Bone marrow (tissue), 2 donors: ENCODE measurements around the gene KREMEN1.
"Not testable (repeated sequence)": the region's sequence is repeated elsewhere in the genome, so short reads cannot be mapped to it uniquely, and the experiment has no call there.

Source experiments
- DNase-seq, 2 donors: peaks; one replicate each; lab custom pipeline; 2025; lab: John Stamatoyannopoulos, UW

Gene KREMEN1

GRCh38 chr22:29078036-29078868, 5.4 kb downstream of the KREMEN1 start:
- DNase-seq, result no peak

- no peak for DNase-seq
These were observed 6.0 kb downstream of the KREMEN1 start for GRCh38 chr22:29078869-29079207.

GRCh38 chr22:29079218-29079901, 6.5 kb downstream of the KREMEN1 start:
- no peak for DNase-seq

- no peak for DNase-seq
These were observed 7.5 kb downstream of the KREMEN1 start for GRCh38 chr22:29080106-29080975.

GRCh38 chr22:29081517-29082236, 8.8 kb downstream of the KREMEN1 start:
- no peak for DNase-seq

- DNase-seq, result no peak
These were observed 10.2 kb downstream of the KREMEN1 start for GRCh38 chr22:29082826-29083545.

GRCh38 chr22:29083576-29083932, 10.7 kb downstream of the KREMEN1 start:
- DNase-seq, result not testable (repeated sequence)

- DNase-seq, result no peak
These were observed 11.2 kb downstream of the KREMEN1 start for GRCh38 chr22:29083933-29084591.

- DNase-seq, result no peak
These were observed 14.2 kb downstream of the KREMEN1 start for GRCh38 chr22:29087012-29087411.

- no peak for DNase-seq
These were observed 16.0 kb downstream of the KREMEN1 start for GRCh38 chr22:29088809-29089208.

- DNase-seq, result no peak
These were observed 16.7 kb downstream of the KREMEN1 start for GRCh38 chr22:29089507-29089906.

GRCh38 chr22:29090039-29090438, 17.2 kb downstream of the KREMEN1 start:
- no peak for DNase-seq

GRCh38 chr22:29092243-29092642, 19.4 kb downstream of the KREMEN1 start:
- no peak for DNase-seq

GRCh38 chr22:29093030-29093429, 20.2 kb downstream of the KREMEN1 start:
- DNase-seq, result no peak

- no peak for DNase-seq
These were observed 20.9 kb downstream of the KREMEN1 start for GRCh38 chr22:29093501-29094300.

- no peak for DNase-seq
These were observed 22.6 kb downstream of the KREMEN1 start for GRCh38 chr22:29095459-29095858.

GRCh38 chr22:29096736-29097669, 24.2 kb downstream of the KREMEN1 start:
- no peak for DNase-seq

- DNase-seq, result no peak
These were observed 25.5 kb downstream of the KREMEN1 start for GRCh38 chr22:29098296-29098695.

GRCh38 chr22:29102300-29102699, 29.5 kb downstream of the KREMEN1 start:
- no peak for DNase-seq
